DMS 273 treated with DMSO at 0.1 percent for 48 hours (cell line): ENCODE data around the gene SCLY.

Source experiments
- DNase-seq: peaks from one replicate; lab custom pipeline; 2025; lab: John Stamatoyannopoulos, UW

The SCLY gene

GRCh38 chr2:238127165-238128060 is 66.6 kb downstream of the SCLY start:
- no peak for DNase-seq

DNA sequence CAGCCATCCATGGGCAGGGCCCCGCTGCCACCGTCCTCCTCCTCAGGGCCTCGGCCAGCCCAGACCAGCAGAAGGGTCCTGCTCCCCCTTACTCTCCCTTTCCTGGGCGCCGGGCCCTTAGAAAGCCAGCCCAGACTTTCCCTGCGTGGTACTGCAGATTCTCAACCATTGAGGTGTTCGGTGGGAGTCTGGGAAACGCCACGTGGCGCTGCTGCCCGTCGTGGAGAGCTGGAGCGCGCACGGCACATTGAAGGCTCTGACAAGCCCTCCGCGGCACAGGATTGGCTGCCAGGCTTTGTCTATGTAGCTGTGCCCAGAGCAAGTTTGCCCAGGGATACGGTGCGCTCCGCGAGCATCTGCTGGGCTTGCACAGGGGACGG is 67.2 kb downstream of the SCLY start:
- DNase-seq: no peak

GRCh38 chr2:238128534-238129001 is 67.8 kb downstream of the SCLY start:
- DNase-seq: no peak

GRCh38 chr2:238129166-238130010 is 68.6 kb downstream of the SCLY start:
- no peak for DNase-seq

- no peak for DNase-seq
Observed at GRCh38 chr2:238130111-238130695, 69.4 kb downstream of the SCLY start.

DNA sequence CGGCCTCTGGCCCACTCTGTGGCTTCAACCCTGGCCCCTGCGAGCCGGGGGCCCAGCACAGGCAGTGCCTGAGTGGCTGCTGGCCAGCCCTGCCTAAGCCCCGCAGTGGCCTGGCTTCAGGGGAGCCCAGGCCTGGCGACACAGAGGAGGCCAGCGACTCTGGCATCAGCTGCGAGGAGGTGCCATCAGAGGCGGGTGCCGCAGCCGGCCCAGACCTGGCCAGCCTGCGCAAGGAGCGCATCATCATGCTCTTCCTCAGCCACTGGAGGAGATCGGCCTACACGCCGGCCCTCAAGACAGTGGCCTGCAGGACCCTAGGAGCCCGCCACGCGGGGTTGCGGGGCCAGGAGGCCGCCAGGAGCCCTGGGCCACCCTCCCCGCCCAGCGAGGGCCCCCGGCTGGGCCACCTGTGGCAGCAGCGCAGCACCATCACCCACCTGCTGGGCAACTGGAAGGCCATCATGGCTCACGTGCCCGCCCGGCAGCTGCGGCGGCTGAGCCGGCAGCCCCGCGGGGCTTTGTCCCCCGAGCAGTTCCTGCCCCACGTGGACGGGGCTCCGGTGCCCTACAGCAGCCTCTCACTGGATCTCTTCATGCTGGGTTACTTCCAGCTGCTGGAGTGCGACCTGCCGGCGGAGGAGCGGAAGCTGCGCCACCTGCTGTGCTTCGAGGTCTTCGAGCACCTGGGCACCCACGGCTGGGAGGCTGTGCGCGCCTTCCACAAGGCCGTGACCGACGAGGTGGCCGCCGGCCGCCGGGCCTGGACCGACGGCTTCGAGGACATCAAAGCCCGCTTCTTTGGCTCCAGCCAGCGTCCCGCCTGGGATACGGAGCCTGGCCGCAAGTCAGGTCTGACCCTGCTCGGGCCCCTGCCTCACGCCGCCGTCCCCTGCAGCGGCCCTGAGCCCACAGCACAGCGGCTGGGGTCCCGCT is 70.2 kb downstream of the SCLY start:
- no peak for DNase-seq

GRCh38 chr2:238131761-238132462 is 71.1 kb downstream of the SCLY start:
- no peak for DNase-seq

- DNase-seq: no peak
Observed at GRCh38 chr2:238132463-238133450, 72.0 kb downstream of the SCLY start.

DNA sequence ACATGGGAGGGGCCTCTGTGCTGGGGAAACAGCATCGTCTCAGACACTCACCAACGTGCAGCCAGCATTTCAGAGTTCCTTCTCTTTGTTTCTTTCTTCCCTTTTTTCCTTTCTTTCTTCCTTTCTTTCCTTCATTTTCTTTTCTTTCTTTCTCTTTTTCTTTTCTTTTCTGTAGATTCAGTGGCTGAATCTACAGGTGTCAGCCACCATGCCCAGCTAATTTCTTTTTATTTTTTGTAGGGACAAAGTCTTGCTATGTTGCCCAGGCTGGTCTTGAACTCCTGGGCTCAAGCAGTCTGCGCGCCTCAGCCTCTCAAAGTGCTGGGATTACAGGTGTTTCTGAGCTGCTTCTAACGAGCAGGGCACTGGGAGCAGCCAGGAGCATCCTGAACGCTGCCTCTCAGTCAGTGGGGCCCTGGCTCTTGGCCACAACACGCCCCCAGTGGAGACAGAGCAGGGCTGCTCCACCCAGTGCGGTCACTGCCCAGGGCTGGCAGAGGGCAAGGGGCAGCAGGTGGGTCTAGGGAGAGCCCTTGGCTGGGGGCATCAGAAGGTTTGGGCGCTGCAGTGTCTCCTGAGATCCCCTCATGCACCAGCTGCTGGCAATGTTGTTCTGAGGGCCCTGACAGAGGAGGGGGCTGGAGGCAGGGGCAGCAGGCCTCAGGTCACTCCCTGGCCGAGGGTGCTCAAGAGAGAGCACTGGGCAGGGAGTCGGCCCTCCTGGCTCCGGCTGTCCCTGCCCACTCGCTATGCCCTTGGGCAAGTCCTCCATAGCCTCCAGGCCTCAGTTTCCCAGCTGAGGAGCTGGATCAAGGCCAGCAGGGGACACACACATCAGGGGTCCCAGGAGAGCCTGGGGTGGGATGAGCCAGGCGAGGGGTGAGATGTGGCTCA is 72.9 kb downstream of the SCLY start:
- no peak for DNase-seq

GRCh38 chr2:238134393-238134785 is 73.6 kb downstream of the SCLY start:
- DNase-seq: no peak

GRCh38 chr2:238135601-238136150 is 74.9 kb downstream of the SCLY start:
- no peak for DNase-seq

DNA sequence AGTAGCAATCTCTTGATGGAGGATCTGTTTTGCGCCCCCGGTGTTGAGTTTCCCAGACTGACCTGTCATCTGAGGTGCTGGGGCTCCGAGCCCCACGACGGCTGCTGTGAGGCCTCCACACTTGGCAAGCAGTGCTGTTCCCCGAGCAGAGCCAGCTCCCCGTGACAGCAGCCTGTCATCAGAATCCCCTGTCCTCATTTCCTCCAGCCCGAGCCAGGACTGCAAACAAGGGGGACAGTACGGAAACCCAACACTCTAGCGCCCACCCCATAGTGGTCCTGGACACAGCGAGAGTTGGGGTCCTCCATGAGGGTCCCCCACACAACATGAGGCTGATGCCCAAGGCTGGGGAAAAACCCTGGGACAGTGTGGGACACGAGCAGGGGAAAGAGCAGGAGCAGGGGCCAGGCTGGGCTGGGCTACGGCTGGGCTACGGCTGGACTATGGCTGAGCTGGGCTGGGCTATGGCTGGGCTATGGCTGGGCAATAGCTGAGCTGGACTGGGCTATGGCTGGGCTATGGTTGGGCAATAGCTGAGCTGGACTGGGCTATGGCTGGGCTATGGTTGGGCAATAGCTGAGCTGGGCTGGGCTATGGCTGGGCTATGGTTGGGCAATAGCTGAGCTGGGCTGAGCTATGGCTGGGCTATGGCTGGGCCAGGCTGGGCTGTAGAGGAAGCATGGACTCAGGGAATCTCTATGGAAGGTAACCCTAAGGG is 76.2 kb downstream of the SCLY start:
- DNase-seq: no peak

GRCh38 chr2:238137885-238138284 is 77.1 kb downstream of the SCLY start:
- DNase-seq: no peak

- no peak for DNase-seq
Observed at GRCh38 chr2:238138331-238139195, 77.8 kb downstream of the SCLY start, which contains the start of gene KLHL30. Gene KLHL30, plus strand, starts transcription at chr2:238138668. Its CDS starts 2,087 bp downstream, at chr2:238140755.

DNA sequence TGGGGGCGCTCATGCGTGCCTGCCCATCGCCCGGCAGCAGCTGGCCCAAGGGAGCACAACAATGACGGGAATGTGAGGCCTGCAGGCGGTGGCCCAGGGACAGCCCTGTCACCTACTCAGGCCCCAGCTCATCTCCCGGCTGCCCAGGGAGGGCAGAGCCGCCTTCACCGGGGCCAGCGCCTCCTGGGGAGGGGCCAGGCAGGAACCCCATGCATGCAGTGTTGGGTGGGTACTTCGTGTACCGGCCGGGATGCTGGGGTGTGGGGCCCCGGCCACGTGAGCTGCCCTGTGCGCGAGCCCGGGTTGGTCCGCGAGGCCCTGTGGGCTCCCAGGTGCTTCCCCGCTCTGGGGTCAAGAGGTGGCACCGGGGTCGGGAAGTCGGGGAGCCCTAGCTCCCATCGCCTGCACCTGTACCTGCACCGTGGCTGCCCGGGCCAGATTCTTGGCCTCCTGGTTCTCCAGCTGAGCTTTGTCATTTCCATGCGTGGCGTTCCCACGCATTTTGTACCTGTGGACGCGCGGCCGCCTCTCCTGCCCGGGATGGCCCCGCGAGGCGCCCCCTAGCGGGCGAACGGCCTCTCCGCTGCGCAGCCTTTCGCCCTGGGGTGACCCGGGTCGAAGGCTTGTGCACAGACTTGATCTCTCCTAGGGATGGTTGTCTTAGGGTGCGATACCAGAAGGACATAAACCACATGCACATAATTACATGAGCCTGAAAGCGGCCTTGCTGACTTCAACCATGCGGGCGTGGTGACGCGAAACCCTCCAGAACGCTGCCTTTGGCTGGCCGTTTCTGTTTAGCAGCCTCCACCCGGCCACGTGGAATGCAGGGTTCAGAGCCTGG is 78.6 kb downstream of the SCLY start:
- no peak for DNase-seq
